Mesothelial cell of epicardium (in vitro differentiated cells): ENCODE data around the gene CUX1. TPM values are rescaled to one million over a fixed set of nuclear protein-coding genes. Genes with fewer than 3 reads are reported as not detected.
"Not testable (repeated sequence)": the region's sequence is repeated elsewhere in the genome, so short reads cannot be mapped to it uniquely, and the experiment has no call there.

Experiments used
- DNase-seq, 2 experiments: peaks; one replicate each; pipeline ENCODE4 v3.0.0; 2021; ENCODE audit warnings: low spot score in 2 of 2; ENCODE audit not compliant: unreplicated experiment in 2 of 2
- H3K27ac Mint-ChIP-seq: 2 replicates; pipeline ENCODE4 v1.8.0; 2021; ENCODE audit warnings: mixed read lengths
- H3K27me3 Mint-ChIP-seq: 2 replicates; pipeline ENCODE4 v1.8.0; 2021; ENCODE audit warnings: low read depth, mixed read lengths
- H3K36me3 Mint-ChIP-seq: 2 replicates; pipeline ENCODE4 v1.8.0; 2021; ENCODE audit warnings: mixed read lengths
- H3K4me1 Mint-ChIP-seq: 2 replicates; pipeline ENCODE4 v1.8.0; 2021; ENCODE audit warnings: mixed read lengths
- H3K4me3 Mint-ChIP-seq: 2 replicates; pipeline ENCODE4 v1.8.0; 2021; ENCODE audit warnings: mild to moderate bottlenecking, moderate library complexity, mixed read lengths
- H3K9me3 Mint-ChIP-seq: 2 replicates; pipeline ENCODE4 v1.8.0; 2021; ENCODE audit warnings: mixed read lengths
- total RNA-seq: library from RNA; stranded (reverse); gene quantifications from 3 replicates; pipeline ENCODE4 v1.2.1, GENCODE V29; 2021
- TF ChIP-seq, protein P1 (sequence below): fragments of 200-600 bp; sonication (generic); IDR thresholded peaks from one replicate; pipeline ENCODE4 v1.5.0; 2021; ENCODE audit warnings: antibody characterized with exemption; ENCODE audit not compliant: unreplicated experiment

The CUX1 gene
- total RNA-seq, 1 donor from 2014 or later, result 158 TPM

DNA sequence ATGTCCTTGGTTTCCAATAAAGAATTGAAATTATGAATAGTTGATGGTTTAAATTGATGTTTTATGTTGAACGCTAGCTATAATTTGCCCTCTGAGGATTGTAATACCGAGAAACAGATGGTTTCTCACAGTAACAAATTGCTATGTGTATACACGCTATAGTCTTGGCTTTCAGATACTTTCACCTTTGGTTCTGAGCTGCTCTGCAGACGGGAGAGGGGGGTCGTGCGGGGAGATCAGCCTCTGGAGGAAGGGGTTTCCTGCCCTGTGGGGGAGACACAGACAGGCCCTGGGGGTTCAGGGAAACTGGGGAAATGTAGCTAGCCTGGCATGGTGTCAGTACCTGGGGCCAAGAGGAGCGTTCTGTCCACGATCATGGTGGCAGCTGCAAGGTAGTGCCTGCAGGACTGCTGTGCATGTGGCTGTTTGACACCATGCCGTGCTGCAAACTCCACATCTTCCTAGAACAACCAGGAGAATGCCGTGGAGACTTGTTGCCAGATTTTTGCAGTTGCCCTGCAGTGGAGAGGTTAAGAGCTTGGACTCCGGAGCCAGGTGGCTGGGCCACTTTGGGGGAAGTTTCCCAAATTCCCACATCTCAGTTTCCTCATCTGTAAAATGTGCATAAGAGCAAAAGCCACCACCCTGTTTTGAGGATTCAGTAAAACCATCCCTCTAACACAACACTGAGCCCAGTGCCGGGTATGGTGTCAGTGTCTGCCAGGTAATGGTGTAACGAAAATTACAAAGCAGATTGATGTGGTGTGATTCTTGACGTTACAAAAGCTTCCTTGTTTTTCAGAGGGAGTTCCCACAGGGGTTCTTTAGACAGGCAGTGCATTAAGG, 167.9 kb downstream of the CUX1 start:
- DNase-seq, result no peak
- peak overlapping the region; percentile 16 for H3K27ac Mint-ChIP-seq
- no peaks in the 10 kb centered on the region for H3K27me3 Mint-ChIP-seq
- H3K36me3 Mint-ChIP-seq, result peaks cover 16% of the 10 kb centered on the region
- no peaks in the 10 kb centered on the region for H3K9me3 Mint-ChIP-seq
- no peak overlapping the region for H3K4me3 Mint-ChIP-seq
- TF ChIP-seq, protein P1, sequence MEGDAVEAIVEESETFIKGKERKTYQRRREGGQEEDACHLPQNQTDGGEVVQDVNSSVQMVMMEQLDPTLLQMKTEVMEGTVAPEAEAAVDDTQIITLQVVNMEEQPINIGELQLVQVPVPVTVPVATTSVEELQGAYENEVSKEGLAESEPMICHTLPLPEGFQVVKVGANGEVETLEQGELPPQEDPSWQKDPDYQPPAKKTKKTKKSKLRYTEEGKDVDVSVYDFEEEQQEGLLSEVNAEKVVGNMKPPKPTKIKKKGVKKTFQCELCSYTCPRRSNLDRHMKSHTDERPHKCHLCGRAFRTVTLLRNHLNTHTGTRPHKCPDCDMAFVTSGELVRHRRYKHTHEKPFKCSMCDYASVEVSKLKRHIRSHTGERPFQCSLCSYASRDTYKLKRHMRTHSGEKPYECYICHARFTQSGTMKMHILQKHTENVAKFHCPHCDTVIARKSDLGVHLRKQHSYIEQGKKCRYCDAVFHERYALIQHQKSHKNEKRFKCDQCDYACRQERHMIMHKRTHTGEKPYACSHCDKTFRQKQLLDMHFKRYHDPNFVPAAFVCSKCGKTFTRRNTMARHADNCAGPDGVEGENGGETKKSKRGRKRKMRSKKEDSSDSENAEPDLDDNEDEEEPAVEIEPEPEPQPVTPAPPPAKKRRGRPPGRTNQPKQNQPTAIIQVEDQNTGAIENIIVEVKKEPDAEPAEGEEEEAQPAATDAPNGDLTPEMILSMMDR, result no peak
- H3K4me1 Mint-ChIP-seq, result peaks cover 33% of the 10 kb centered on the region

DNA sequence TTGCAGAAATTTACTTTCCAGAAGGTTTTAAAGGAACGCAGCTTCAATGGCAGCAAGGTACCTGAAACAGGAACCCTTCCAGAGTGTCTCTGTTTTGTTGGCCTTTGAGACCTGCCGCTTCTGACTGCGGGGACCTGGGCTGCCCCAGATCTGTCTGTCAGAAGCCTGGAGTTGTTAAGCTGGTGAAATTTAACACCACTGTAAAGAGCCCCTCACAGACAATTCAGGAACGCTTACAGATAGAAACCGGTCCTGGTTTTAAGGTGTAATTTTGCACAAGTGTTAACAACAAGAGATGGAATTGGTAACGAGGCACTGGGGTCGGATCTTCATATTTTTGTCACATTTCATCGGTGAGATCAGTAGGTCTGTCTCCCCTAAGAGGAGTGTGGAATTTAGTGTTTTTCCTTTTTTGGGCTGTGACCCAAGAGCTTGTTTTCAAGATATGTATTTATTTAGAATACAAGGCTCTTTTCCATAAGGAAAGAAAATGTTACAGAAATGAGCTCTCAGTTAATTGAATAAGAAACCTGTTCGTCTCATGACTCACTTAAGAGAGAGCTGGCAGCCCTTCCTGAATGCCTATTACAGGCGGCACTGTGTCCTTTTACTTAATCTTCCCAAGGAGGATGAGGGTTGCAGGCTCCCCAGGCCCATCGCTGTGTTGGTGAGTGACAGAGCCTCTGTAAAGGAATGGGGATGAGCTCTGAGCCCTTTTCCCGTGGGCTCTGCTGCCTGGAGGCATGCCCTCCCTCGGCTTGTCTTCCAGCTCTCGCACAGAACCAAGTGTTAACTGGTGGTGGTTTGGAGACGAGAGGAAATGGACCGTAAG, 168.7 kb downstream of the CUX1 start:
- no peaks in the 10 kb centered on the region for H3K9me3 Mint-ChIP-seq
- H3K27me3 Mint-ChIP-seq, result no peaks in the 10 kb centered on the region
- peaks cover 14% of the 10 kb centered on the region for H3K36me3 Mint-ChIP-seq
- no peak for DNase-seq
- H3K4me1 Mint-ChIP-seq, result peaks cover 33% of the 10 kb centered on the region
- H3K27ac Mint-ChIP-seq, result peak overlapping the region; percentile 28
- no peak overlapping the region for H3K4me3 Mint-ChIP-seq
- TF ChIP-seq, protein P1, result no peak

DNA sequence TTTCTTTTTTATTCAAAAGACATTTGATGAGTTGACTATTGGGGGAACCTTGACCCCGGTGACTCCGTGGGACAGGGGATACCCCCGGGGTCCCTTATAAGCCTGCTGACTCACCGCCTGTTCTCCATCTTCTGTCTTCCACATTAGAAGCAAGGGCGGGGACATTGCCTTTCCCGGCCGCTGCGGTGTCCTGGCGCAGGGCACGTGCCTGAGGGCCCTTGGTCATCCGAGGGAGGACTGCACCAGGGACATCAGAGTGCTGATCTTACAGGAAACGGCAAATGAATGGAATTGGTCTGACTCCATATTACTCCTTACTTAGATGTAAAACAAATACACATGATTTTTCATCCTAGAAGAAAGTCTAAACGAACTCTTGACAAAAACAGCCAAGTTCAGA, 170.1 kb downstream of the CUX1 start:
- TF ChIP-seq, protein P1, result no peak
- Mint-ChIP-seq H3K36me3 (peaks cover 13% of the 10 kb centered on the region), H3K9me3 (no peaks in the 10 kb centered on the region), H3K27me3 (no peaks in the 10 kb centered on the region), H3K27ac (peak overlapping the region; percentile 50), H3K4me3 (no peak overlapping the region), H3K4me1 (peaks cover 31% of the 10 kb centered on the region)
- DNase-seq, result no peak

DNA sequence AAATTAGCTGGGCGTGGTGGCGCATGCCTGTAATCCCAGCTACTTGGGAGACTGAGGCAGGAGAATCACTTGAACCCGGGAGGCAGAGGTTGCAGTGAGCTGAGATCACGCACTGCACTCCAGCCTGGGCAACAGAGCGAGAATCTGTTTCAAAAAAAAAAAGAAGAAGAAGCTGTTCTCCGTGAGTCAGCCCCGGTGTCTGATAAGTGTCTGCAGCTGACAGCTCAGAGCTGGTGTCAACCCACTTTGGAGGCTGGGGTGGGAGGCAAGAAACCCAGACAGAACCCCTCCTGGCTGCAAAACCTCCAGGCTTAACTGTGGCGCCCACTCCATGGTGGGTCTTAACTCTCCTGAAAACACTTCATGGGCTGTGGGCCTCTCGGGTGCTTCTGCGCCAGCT, 170.6 kb downstream of the CUX1 start:
- H3K4me3 Mint-ChIP-seq, H3K9me3 Mint-ChIP-seq, H3K27me3 Mint-ChIP-seq, DNase-seq, H3K27ac Mint-ChIP-seq: not testable (repeated sequence)
- Mint-ChIP-seq H3K4me1 (peaks cover 31% of the 10 kb centered on the region), H3K36me3 (peaks cover 13% of the 10 kb centered on the region)

DNA sequence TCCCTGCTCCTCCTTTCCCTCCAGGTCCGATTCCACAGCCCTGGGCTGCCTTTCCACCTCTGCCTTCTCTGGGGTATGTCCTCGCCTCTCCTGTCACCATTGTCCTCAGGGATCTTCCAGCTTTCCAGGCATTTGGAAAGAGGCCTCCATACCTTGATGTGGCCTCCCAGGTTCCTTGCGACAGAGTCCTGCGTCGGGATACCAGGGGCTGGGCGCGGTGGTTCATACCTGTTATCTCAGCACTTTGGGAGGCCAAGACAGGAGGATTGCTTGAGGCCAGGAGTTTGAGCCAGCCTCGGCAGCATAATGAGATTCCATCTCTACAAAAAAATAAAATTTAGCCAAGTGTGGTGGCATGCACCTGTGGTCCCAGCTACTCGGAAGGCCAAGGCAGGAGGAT, 171.1 kb downstream of the CUX1 start:
- Mint-ChIP-seq H3K36me3 (peaks cover 10% of the 10 kb centered on the region), H3K27me3 (no peaks in the 10 kb centered on the region), H3K4me3 (no peak overlapping the region), H3K4me1 (peaks cover 31% of the 10 kb centered on the region), H3K9me3 (no peaks in the 10 kb centered on the region), H3K27ac (no peak overlapping the region)
- TF ChIP-seq, protein P1, result no peak
- no peak for DNase-seq

DNA sequence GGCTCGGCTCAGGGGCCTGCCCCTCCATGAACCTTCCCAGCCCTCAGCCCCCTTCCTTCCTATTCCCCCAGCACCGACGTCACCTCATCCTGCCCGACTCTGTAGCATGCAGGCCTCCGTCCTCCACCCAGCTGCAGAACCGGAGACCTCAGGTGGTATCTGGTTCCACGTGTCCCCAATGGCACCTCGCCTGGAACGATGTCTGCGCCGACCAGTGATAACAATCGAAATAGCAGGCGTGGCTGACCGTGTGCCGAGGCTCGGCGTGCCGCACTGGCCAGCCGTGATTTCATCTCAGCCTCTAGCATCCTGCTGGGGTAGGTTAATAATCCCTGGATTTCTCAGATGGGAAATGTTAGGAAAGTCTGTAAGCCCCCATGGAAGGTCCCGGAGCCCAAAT, 171.7 kb downstream of the CUX1 start:
- Mint-ChIP-seq H3K4me1 (peaks cover 31% of the 10 kb centered on the region), H3K9me3 (no peaks in the 10 kb centered on the region), H3K36me3 (peaks cover 9% of the 10 kb centered on the region), H3K27ac (no peak overlapping the region), H3K27me3 (no peaks in the 10 kb centered on the region), H3K4me3 (no peak overlapping the region)
- no peak for DNase-seq
- TF ChIP-seq, protein P1, result no peak
